Inflammatory macrophage treated with lipopolysaccharide for 1 hour (primary cell): ENCODE results near the gene TCTN1.
"Not testable (repeated sequence)": the region's sequence is repeated elsewhere in the genome, so short reads cannot be mapped to it uniquely, and the experiment has no call there.

Experiments
- DNase-seq, 2 donors: peaks; one replicate each; pipeline ENCODE4 v3.0.0-alpha.2; 2020 to 2022

TCTN1 gene

DNA sequence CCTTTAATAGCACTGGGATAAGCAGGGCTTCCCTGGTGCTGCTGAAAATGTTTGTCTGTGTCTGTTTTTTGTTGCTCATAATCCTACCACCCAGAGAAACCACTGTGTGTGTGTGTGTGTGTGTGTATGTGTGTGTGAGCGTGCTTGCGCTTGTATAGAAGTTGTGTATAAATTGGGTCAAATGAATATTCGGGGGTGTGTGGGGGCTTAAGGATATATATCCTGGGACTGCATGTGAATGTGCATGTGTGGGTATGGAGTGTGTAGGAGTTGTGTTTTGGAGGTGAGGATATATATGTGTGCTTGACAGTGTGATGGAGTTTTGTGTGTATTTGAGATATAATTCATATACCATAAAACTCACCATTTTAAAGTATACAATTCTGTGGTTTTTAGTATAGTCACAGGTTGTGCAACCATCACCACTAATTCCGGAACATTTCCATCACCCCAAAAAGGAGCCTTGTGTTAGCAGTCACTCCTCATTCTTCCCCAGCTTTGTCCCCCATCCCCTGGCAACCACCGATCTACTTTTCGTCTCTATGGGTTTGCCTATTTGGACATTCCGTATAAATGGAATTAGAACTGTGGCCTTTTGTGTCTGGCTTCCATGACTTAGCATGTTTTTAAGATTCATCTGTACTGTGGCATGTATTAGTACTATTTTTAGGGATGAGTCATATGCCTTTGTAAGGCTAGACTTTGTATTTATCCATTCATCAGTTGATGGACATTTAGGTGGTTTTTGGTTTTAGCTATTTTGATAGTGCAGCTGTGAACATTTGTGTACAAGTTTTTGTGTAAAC lies 25.6 kb downstream of the TCTN1 start:
- peak; percentile 30 to 57 for DNase-seq

DNA sequence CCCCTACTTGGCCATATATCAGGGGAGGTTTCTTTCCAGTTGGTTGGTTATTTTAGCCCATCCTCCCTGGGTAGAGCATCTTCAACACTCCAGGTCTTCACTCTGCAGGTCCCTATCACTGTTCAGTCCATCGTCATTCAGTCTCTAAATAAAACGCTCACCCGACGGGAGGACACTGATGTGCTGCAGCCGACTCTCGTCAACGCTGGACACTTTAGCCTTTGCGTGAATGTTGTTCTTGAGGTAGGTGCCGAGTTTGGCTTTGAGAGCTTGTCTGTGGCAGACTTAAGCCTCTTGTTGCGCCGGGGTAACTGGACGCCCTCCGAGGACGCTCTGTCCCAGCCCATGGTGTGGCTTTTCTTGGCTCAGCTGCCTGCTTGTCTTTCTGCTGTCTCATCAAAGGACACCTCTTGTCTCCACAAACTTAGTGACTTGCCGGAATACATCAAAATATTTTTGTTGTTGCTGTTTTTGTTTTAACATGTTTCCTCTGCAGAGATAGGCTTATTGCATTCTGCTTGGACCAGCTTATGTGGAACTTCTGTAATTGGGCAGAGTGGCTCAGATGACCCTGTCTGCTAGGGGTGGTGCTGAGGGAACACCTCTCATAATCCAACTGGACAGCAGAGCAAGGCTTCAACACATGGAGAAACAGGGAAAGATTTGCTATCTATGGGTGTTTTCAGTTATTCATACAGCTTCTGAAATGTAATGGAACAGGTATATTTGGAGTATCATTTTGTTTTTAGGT lies 26.5 kb downstream of the TCTN1 start:
- no peak for DNase-seq

DNA sequence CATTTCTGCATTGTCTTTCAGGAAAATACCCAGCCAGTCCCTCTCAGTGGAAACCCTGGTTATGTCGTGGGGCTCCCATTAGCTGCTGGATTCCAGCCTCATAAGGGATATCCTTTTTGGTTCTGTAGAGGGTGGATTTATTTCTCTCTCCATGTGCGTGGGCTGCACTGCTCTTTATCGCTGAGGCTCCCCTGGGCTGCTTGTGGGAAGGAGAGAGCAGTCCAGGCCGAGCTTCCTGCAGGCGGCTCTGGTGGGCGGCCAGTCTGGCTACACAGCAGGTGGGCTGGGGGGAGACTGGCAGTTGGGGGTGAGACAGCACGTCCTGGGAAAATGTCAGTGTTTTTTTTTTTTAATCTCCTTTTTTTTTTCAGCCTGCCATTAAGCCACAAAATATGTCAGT lies 27.6 kb downstream of the TCTN1 start:
- peak in 1 of 2 donors; percentile 48 for DNase-seq

DNA sequence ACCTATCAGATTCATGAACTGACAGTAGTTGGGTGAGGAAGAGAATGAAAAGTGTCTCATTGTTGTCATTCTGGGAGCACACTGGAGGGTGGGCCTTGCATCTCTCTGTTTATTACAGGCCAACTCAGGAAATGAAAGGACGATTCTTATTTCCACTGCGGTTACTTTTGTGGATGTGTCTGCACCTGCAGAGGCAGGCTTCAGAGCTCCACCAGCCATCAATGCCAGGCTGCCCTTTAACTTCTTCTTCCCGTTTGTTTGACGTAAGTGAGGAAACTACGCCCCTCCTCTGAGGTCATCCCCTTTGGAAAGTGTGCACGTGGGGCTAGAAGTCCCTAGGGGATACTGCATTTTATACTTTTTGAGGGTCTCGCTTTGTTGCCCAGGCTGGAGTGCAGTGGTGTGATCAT lies 33.7 kb downstream of the TCTN1 start:
- peak in 1 of 2 donors; percentile 51 for DNase-seq

DNA sequence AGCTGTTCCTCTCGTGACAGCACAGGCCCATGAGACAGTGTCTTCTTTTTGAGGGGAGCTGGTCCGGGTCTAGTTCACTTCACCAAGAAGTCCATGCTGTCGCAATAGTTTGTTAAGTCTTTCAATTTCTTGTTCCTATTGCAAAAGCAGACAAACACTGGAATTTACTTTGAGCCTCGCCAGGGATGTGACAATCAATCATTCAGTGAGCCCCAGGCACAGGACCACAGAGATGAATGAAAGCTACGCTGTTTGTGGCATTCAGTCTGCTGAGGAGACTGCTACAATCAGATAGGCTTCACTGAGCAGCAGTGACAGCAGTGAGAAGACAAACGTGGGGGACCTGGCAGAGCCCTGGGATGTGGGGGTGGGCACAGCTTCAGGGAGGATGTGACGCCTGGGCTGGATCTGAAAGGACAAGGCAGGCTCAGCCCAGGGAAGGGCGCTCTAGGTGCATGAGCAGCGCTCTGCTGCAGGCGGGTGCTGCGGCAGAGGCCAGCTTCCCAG lies 35.5 kb downstream of the TCTN1 start:
- peak; percentile 59 to 80 for DNase-seq

DNA sequence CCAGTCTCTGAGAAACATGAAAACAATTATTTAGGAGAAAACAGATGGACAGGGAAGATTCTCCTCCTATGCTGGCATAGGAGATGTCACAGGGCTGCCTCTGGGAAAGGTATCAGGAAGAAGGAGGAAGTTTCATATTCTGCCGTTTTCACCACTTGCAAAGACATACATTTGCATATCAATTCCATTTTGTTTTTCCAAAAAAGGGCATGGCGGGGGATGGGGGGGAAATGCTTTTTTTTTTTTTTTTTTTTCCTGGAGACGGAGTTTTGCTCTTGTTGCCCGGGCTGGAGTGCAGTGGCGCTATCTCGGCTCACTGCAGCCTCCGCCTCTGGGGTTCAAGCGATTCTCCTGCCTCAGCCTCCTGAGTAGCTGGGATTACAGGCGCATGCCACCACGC lies 40.3 kb downstream of the TCTN1 start:
- DNase-seq = not testable (repeated sequence)

DNA sequence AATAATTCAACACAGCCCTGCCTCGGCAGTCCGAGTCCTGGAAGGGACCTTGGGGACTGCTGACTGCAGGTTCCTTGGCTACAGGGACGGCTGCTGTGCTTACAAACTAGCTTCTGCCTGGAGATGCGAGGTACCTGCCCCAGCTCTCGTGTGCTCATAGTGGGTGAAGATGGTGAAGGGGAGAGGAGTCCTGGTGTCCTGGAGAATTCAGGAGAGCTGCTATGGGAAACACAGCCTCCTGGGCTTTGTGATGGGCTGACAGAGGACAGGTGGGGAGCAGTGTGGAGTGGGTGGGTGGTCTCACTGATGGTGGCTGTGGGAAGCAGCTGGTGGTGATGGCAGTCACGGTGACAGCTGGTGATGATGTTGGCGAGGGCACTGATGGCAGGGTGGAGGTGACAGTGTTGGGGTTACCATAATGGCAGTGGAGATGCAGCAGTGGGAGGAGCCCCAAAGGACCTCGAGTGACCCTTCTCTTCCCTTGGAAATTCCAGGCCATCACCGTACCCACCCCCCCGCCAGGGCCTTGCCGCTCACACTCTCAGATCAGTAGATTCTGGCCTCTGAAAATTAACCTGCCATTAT lies 42.2 kb downstream of the TCTN1 start:
- DNase-seq = no peak

DNA sequence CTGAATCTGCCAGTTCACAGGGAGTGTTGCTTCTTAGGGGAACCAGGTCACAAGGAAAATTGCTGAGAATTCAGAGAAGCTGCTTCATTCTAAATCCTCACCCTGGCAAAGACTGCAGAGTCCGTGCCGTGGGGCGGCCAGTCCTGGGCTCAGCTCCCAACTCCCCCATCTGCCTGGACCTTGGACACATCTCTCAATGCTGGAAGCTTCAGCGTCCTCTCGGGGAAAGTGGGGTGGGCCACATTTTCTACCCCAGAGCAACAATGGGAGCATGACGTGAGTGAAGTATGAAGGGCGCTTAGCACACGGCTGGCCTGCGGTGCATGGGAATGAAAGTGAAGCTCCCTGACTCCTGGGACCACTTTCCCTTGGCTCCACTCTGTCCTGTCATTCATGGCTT lies 43.8 kb downstream of the TCTN1 start:
- no peak for DNase-seq

DNA sequence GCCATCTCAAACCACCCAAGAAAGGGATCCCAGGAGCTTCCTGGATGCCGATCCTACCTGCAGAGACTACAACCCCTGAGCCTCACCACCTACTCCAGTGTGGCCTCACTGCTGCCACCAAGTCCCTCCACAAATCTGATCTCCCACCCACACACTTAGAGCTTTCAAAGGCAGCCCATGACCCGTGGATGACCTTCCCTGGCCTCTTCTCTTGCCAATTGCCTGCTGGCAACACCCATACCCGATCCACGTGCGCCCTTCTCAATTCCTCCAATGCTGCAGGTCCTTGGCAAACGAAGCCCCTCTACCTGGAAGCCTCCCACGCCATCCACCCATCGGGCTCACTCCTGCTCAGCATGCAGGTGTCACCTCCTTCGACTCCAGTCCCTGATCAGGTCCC lies 44.3 kb downstream of the TCTN1 start:
- no peak for DNase-seq

DNA sequence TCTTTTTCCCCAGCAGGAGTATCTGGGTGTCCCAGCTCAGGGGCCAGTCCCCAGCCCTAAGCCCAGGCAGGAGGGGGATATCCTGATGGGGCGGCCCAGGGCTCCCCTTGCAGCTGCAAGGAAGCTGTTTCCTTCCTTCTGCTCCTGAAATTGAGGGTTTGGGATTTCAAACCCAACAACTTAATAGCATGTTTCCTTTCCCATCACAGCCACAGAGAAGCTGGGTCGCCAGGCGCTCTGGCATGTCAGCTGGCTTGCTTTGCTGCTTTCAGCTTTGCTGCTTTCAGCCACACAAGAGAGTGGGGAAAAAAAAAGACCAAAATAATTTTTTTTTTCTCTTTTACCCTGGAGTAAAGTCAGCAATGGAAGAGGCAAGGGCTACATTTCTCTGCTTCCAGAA lies 44.9 kb downstream of the TCTN1 start:
- DNase-seq = no peak

DNA sequence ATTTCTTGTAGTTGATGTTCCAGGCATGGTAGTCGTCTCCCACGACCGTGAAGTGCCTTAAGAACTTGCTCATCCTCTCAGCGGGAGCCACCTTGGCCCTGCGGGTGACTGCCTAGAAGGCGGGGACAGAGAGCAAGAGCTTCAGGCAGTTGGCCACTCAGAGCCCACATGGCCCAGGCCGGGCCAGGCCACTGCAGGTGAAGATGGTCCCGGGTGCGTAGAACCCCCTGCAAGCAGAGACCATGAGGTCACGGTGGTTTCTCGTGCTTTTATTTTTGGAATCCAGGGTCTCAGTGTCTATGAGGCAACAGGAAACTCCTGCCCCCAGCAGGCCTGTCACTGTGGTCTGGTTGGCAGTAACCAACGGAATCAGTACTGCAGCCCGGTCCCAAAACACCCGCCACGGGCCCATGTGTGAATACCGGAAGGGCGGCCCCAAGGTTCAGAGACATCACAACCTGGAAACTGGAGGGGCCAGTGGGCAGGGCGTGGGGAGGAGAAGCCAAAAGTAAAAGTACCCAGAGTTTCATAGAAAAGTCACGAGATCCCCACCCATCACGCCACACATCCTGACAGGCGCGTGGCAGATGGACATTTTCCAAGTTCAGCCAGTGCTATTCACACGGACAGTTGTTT lies 47.5 kb downstream of the TCTN1 start:
- DNase-seq = peak; percentile 58 to 86

DNA sequence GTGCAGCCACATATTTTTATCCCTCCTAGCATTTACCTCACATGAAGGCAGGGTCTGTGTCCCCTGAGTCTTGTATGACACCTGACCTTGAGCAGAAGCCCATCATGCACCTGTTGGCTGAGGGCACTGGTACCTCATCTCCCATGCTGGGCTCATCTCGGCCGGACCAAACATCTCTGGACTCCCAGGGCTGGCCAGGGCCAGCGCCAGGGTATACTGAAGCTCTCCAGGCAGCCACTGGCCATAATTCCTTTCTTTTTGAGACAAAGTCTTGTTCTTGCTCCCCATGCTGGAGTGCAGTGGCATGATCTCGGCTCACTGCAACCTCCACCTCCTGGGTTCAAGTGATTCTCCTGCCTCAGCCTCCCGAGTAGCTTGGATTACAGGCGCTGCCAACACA lies 53.0 kb downstream of the TCTN1 start:
- no peak for DNase-seq

DNA sequence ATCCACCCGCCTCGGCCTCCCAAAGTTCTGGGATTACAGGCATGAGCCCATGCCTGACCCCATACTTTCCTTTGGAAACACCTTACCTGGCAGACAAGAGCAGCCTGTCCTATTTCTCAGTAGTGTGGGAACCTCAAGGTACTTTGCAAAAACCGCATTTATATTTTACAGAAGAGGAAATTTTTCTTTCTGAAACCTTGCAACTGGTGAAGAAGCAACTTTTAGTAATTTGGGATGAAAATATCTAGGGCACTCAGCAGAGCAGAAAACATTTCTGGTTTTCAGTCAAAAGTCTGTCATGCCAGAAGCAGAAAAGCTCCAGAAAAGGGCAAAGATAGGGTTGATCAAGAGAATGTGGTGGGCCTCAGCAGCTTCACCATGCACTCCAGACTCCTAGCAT lies 53.7 kb downstream of the TCTN1 start:
- no peak for DNase-seq

DNA sequence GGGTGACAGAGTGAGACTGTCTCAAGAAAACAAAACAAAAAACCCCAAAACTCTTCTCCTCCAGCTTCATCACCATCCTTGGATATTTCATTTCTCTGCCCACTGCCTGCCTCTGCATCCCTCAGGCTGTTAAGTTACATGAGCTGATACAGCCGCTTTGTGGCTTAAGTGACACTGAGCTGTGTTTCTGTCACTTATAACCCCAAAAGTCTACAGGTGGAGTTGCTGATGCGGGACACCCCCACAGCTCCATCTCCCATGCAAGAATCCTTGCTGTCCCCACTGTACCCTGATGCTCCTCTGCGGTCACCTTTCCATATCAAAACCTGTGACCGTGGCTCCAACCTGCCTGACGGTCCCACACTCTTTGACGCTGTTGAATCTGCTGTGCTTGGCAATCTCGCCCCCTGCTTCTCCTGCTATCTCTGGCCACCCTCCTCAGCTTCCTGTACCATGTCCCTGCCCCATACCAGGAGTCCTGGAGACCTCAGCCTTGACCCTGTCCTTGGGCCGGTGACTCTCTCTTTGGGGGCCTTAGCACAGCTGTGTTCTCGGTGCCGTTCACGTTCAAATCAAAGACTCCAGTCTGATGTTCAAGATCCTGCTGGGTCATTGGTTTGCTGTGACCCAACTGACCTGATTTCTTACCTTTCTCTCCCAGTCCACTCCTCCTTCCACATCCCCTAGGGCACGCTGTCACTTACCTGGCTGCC lies 54.7 kb downstream of the TCTN1 start:
- DNase-seq = no peak

DNA sequence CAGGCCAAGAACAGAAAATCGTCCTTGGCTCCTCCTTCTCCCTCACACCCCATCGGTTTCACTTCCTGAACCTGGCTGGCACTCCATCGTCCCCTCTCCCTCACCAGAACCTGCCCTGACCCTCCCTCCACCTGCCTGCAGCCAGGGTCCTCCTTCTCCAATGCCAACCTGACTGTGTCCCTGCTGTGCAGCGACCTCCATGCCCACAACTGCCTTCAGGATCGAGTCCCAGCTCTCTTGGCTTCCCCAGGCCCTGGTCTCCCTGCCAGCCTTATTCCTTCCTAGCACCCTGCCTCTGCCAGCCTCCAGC lies 55.2 kb downstream of the TCTN1 start:
- no peak for DNase-seq

DNA sequence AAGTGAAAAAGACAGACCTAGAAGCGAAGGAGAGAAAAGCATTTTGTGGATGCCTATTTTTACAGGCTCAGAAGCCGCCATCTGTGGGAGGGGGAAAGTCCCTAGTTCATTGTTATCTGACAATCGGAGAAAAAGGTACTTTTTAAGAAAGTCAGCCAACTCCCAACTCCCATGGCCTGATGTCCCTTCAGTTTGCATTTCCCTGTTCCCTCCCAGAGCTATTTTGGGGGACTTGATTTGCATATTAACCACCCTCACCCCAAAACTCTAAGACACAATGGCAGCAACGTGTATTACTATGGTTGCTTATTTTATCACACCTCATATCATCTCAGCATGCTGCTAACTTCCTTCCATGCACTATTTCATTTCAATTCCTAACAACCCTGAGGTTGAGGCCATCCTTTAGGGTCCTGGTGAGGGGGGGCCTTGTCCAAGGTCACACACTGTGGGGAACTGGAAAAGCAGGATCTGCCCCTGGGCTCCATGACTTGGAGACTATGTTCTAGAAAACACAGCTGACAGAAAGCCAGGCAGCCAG lies 56.3 kb downstream of the TCTN1 start:
- peak; percentile 16 to 78 for DNase-seq

DNA sequence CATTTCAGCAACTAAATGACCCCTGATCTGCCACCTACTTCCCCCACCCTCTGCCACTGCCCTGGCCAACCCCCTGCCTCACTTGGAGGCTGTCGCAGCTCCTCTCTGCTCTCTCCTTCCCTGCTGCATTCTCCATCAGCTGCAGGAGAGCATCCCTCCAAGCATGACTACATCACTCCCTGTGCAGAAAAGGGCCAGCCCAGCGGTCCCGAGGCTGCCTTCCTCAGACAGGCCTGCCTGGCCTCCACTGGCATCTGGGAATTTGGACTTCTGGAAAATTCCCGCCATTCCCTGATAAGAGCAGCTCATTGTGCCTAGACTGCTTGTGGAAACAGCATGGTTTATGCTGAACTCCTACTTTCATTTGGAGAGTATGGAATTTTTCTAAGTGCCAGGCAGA lies 62.2 kb downstream of the TCTN1 start:
- DNase-seq = no peak

DNA sequence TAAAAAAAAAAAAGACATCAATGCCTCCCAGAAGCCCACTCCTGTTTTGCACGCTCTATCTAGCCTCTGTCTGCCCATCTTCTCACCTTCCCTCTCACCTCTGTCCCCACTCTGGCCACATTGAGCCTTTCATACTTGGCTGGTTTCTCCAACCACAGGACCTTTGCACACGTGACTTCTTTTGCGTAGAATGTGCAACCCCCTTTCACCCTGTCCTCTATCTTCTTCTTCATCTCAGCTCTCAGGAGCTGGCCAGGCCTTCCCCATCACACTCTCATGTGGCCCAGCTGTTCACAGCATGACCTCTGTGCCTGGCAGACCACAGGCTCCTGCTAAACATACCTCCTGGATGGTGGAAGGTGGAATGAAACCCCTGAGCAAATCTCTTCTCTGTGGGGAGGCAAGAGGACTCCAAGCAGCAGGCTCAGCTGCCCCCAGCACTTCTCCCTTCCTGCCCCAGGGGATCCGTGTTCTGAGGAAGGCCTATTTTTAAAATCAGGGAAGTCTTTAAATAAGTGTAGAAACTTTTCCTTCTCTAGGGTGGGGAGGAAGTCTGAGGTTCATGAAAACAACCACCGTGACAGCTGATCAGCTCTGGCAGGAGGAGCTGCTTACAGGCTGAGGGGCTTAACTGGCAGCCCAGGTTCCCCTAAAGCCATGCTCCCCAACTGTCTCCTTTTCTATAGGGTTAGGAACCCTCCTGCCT lies 63.4 kb downstream of the TCTN1 start:
- DNase-seq = peak; percentile 50 to 62

DNA sequence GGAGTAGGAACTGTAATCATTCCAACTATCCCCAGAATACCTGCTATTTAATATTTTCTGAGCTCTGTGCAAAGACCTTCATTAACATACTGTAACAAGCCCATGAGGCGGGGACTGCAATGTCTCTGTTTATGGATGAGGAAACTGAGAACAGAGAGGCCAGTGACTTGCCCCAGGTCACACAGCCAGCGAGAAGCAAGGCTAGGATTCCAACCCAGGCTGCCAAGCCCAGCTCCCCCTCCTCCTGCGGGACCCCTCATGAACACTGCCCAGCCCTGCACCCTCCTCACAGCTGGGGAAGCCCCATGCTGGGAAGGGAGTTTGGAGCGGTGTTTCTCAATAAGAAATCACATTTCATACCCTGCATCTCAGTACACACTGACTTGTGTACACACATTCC lies 64.1 kb downstream of the TCTN1 start:
- DNase-seq = no peak

DNA sequence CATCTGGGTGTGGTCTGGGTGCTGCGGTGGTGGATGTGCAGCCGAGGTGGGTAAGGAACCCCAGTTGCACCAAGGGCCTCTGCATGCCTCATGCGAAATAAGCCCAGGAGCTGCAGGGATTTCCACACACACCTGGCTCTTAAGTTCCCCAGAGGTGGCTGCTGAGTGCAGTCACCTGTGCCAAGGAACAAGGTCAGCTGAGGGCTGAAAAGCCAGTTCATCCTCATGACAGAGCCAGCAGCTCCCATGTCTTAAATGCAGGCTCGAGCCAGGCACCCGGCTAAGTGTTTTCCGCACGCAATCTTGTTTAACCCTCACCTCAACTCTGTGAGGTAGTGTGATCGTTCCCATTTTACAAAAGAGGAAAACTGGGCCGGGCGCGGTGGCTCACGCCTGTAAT lies 65.3 kb downstream of the TCTN1 start:
- DNase-seq = no peak

DNA sequence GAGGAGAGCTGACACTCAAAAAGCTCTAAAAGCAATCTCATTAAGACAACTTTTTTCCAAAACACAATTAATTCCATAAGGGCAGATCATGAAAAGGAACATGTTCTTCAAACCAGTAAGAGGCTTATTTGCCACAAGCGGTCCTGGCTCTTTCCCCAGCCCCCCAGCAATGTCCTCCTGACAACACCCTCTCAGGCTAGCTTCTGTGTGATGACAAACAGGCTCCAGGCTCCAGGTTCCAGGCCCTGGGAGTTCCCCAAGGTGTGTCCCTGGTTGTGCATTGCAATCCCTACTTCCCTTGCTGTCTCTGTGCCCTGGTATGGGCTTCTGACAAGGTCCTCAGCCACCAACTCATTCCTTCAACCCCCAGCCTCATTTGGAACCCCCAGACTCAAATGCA lies 66.1 kb downstream of the TCTN1 start:
- DNase-seq = no peak

DNA sequence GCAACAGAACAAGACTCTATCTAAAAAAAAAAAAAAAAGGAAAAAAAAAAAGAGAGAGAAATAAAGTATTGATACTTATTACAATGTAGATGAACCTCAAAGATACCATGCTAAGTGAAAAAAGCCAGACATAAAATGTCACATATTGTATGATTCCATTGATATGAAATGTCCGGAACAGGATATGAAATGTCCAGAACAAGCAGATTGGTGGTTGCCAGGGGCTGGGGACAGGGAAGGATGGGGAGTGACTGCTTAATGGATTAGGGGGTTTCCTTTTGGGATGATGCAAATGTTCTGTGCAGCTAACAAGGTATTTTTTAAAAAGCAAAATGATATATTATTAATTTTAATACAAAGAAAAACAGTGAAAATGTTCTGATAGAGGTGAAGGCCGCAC lies 70.0 kb downstream of the TCTN1 start:
- DNase-seq = no peak
